Measurements from ENCODE around the gene ELK4. TPM values are rescaled to one million over a fixed set of nuclear protein-coding genes. Genes with fewer than 3 reads are reported as not detected.

The ELK4 gene
- total RNA-seq, 1 donor from 2014 or later, result 50.4 TPM

- no peak overlapping the region for H3K4me3 Mint-ChIP-seq (ENCODE audit: unreplicated experiment)
- no peak for TF ChIP-seq CTCF (IDR thresholded peaks at IDR 0.05)
- H3K4me1 Mint-ChIP-seq (ENCODE audit: unreplicated experiment), result peaks cover 8% of the 10 kb centered on the region
- no peaks in the 10 kb centered on the region for H3K36me3 Mint-ChIP-seq (ENCODE audit: unreplicated experiment)
- H3K27ac Mint-ChIP-seq (ENCODE audit: unreplicated experiment), result no peak overlapping the region
- no peak for DNase-seq (ENCODE audit: extremely low spot score, unreplicated experiment)
- H3K27me3 Mint-ChIP-seq (ENCODE audit: unreplicated experiment), result no peaks in the 10 kb centered on the region
- H3K9me3 Mint-ChIP-seq (ENCODE audit: unreplicated experiment), result no peaks in the 10 kb centered on the region
Observed at GRCh38 chr1:205663286-205663936, 31.6 kb upstream of the ELK4 start.

- peaks cover 4% of the 10 kb centered on the region for H3K4me1 Mint-ChIP-seq (ENCODE audit: unreplicated experiment)
- DNase-seq (ENCODE audit: extremely low spot score, unreplicated experiment), result no peak
- H3K9me3 Mint-ChIP-seq (ENCODE audit: unreplicated experiment), result no peaks in the 10 kb centered on the region
- H3K27ac Mint-ChIP-seq (ENCODE audit: unreplicated experiment), result no peak overlapping the region
- no peaks in the 10 kb centered on the region for H3K36me3 Mint-ChIP-seq (ENCODE audit: unreplicated experiment)
- H3K27me3 Mint-ChIP-seq (ENCODE audit: unreplicated experiment), result no peaks in the 10 kb centered on the region
- TF ChIP-seq CTCF (IDR thresholded peaks at IDR 0.05), result no peak
- no peak overlapping the region for H3K4me3 Mint-ChIP-seq (ENCODE audit: unreplicated experiment)
Observed at GRCh38 chr1:205662791-205663190, 31.0 kb upstream of the ELK4 start.

GRCh38 chr1:205662135-205662738, 30.4 kb upstream of the ELK4 start:
- no peak for TF ChIP-seq CTCF (IDR thresholded peaks at IDR 0.05)
- no peak for DNase-seq (ENCODE audit: extremely low spot score, unreplicated experiment)
- Mint-ChIP-seq H3K27ac (ENCODE audit: unreplicated experiment) (no peak overlapping the region), H3K4me1 (ENCODE audit: unreplicated experiment) (peaks cover 4% of the 10 kb centered on the region), H3K9me3 (ENCODE audit: unreplicated experiment) (no peaks in the 10 kb centered on the region), H3K4me3 (ENCODE audit: unreplicated experiment) (no peak overlapping the region), H3K36me3 (ENCODE audit: unreplicated experiment) (no peaks in the 10 kb centered on the region), H3K27me3 (ENCODE audit: unreplicated experiment) (no peaks in the 10 kb centered on the region)

GRCh38 chr1:205661429-205662134, 29.8 kb upstream of the ELK4 start:
- Mint-ChIP-seq H3K27me3 (ENCODE audit: unreplicated experiment) (no peaks in the 10 kb centered on the region), H3K27ac (ENCODE audit: unreplicated experiment) (no peak overlapping the region), H3K4me3 (ENCODE audit: unreplicated experiment) (no peak overlapping the region), H3K9me3 (ENCODE audit: unreplicated experiment) (no peaks in the 10 kb centered on the region), H3K36me3 (ENCODE audit: unreplicated experiment) (no peaks in the 10 kb centered on the region), H3K4me1 (ENCODE audit: unreplicated experiment) (peaks cover 4% of the 10 kb centered on the region)
- no peak for DNase-seq (ENCODE audit: extremely low spot score, unreplicated experiment)
- no peak for TF ChIP-seq CTCF (IDR thresholded peaks at IDR 0.05)

- H3K36me3 Mint-ChIP-seq (ENCODE audit: unreplicated experiment), result no peaks in the 10 kb centered on the region
- TF ChIP-seq CTCF (IDR thresholded peaks at IDR 0.05), result no peak
- peaks cover 4% of the 10 kb centered on the region for H3K4me1 Mint-ChIP-seq (ENCODE audit: unreplicated experiment)
- no peaks in the 10 kb centered on the region for H3K27me3 Mint-ChIP-seq (ENCODE audit: unreplicated experiment)
- no peaks in the 10 kb centered on the region for H3K9me3 Mint-ChIP-seq (ENCODE audit: unreplicated experiment)
- no peak overlapping the region for H3K27ac Mint-ChIP-seq (ENCODE audit: unreplicated experiment)
- DNase-seq (ENCODE audit: extremely low spot score, unreplicated experiment), result no peak
- H3K4me3 Mint-ChIP-seq (ENCODE audit: unreplicated experiment), result no peak overlapping the region
Observed at GRCh38 chr1:205660361-205660760, 28.6 kb upstream of the ELK4 start.
